Type B pancreatic cell (in vitro differentiated cells): Measurements from ENCODE around the gene TLR4. TPM values are rescaled to one million over a fixed set of nuclear protein-coding genes. Genes with fewer than 3 reads are reported as not detected.
A peak's percentile ranks its signal among the peaks of the same experiment; 100 is the strongest.

ENCODE experiments used
- DNase-seq: peaks from one replicate; pipeline ENCODE4 v3.0.0; 2021; ENCODE audit warnings: mixed read lengths; ENCODE audit not compliant: unreplicated experiment; ENCODE audit errors: extremely low spot score
- H3K27ac Mint-ChIP-seq: 2 replicates; pipeline ENCODE4 v1.8.0; 2021; ENCODE audit warnings: mild to moderate bottlenecking, mixed read lengths
- H3K27me3 Mint-ChIP-seq: 2 replicates; pipeline ENCODE4 v1.8.0; 2021; ENCODE audit warnings: mixed read lengths
- H3K36me3 Mint-ChIP-seq: 2 replicates; pipeline ENCODE4 v1.8.0; 2021; ENCODE audit warnings: mixed read lengths
- H3K4me1 Mint-ChIP-seq: one replicate; pipeline ENCODE4 v1.8.0; 2021; ENCODE audit warnings: mixed read lengths; ENCODE audit not compliant: unreplicated experiment
- H3K4me3 Mint-ChIP-seq: 2 replicates; pipeline ENCODE4 v1.8.0; 2021; ENCODE audit warnings: mild to moderate bottlenecking, mixed read lengths
- H3K9me3 Mint-ChIP-seq: 2 replicates; pipeline ENCODE4 v1.8.0; 2021; ENCODE audit warnings: mixed read lengths
- CTCF ChIP-seq: fragments of 200-600 bp; sonication (generic); conservative IDR thresholded peaks from 2 replicates; pipeline ENCODE4 v1.5.0; 2021; ENCODE audit warnings: antibody characterized with exemption, mild to moderate bottlenecking
- total RNA-seq: library from RNA; stranded (reverse); gene quantifications from 2 replicates; pipeline ENCODE4 v1.2.1, GENCODE V29; 2021; ENCODE audit warnings: low replicate concordance

TLR4 gene
- total RNA-seq, 1 donor from 2014 or later, result 2.7 TPM

- TF ChIP-seq CTCF, result no peak
- Mint-ChIP-seq H3K27ac (no peak overlapping the region), H3K27me3 (no peaks in the 10 kb centered on the region), H3K4me3 (no peak overlapping the region), H3K4me1 (peaks cover 16% of the 10 kb centered on the region), H3K9me3 (no peaks in the 10 kb centered on the region), H3K36me3 (no peaks in the 10 kb centered on the region)
- DNase-seq, result no peak
Measured at GRCh38 chr9:117703537-117703936, 666 bp upstream of the TLR4 start.

GRCh38 chr9:117704597-117704996, 394 bp downstream of the TLR4 start:
- H3K36me3 Mint-ChIP-seq, result no peaks in the 10 kb centered on the region
- no peaks in the 10 kb centered on the region for H3K27me3 Mint-ChIP-seq
- no peaks in the 10 kb centered on the region for H3K9me3 Mint-ChIP-seq
- H3K27ac Mint-ChIP-seq, result peak overlapping the region; percentile 40
- peaks cover 16% of the 10 kb centered on the region for H3K4me1 Mint-ChIP-seq
- TF ChIP-seq CTCF, result no peak
- H3K4me3 Mint-ChIP-seq, result peak overlapping the region; percentile 44
- DNase-seq, result no peak

GRCh38 chr9:117705386-117705785, 1.2 kb downstream of the TLR4 start:
- no peak overlapping the region for H3K4me3 Mint-ChIP-seq
- H3K4me1 Mint-ChIP-seq, result peaks cover 16% of the 10 kb centered on the region
- TF ChIP-seq CTCF, result no peak
- no peak for DNase-seq
- H3K27me3 Mint-ChIP-seq, result peaks cover 3% of the 10 kb centered on the region
- H3K27ac Mint-ChIP-seq, result no peak overlapping the region
- no peaks in the 10 kb centered on the region for H3K36me3 Mint-ChIP-seq
- H3K9me3 Mint-ChIP-seq, result no peaks in the 10 kb centered on the region

GRCh38 chr9:117706421-117707116, 2.4 kb downstream of the TLR4 start:
- no peak for DNase-seq
- no peaks in the 10 kb centered on the region for H3K9me3 Mint-ChIP-seq
- H3K36me3 Mint-ChIP-seq, result no peaks in the 10 kb centered on the region
- H3K4me3 Mint-ChIP-seq, result peak overlapping the region; percentile 12
- no peak for TF ChIP-seq CTCF
- no peak overlapping the region for H3K27ac Mint-ChIP-seq
- peaks cover 16% of the 10 kb centered on the region for H3K4me1 Mint-ChIP-seq
- H3K27me3 Mint-ChIP-seq, result peaks cover 3% of the 10 kb centered on the region

DNA sequence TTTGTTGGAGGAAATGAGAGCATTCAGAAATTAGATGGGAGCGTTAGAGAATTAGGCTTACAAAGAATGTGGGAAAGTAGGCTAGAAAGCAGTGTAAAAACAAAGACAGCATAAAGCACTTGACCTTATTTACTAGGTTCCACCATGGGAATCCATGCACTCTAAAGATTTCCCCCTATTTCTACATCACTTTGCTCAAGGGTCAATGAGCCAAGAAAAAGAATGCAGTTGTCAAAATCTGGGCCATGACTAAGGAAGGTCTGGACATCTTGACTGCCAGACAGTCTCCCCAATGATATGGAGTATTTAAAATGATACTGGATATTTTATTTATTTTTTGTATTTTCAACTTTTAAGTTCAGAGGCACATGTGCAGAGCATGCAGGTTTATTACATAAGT, 3.4 kb downstream of the TLR4 start:
- Mint-ChIP-seq H3K27ac (no peak overlapping the region), H3K36me3 (no peaks in the 10 kb centered on the region), H3K9me3 (no peaks in the 10 kb centered on the region), H3K27me3 (peaks cover 3% of the 10 kb centered on the region), H3K4me3 (no peak overlapping the region), H3K4me1 (peaks cover 16% of the 10 kb centered on the region)
- no peak for DNase-seq
- TF ChIP-seq CTCF, result no peak

DNA sequence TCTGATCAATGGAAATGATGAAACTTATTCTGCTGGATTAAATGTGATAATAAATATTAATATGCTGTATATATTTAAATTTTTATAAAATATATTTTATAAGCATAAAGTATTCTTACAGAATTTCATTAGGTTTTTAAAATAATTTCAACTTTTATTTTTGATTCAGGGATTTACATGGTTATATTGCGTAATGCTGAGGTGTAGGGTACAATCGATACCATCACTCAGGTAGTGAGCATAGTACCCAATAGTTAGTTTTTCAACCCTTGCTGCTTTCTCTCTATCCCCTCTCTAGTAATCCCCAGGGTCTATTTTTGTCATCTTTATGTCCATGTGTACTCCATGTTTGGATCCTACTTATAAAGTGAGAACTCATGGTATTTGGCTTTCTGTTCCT, 5.7 kb downstream of the TLR4 start:
- Mint-ChIP-seq H3K9me3 (no peaks in the 10 kb centered on the region), H3K27me3 (peaks cover 3% of the 10 kb centered on the region), H3K36me3 (no peaks in the 10 kb centered on the region), H3K27ac (no peak overlapping the region), H3K4me3 (no peak overlapping the region), H3K4me1 (peaks cover 8% of the 10 kb centered on the region)
- no peak for DNase-seq
- no peak for TF ChIP-seq CTCF
